HG02943 (cell line): Measurements from ENCODE around the gene LCMT1.
"Not testable (repeated sequence)": the region's sequence is repeated elsewhere in the genome, so short reads cannot be mapped to it uniquely, and the experiment has no call there.

Source experiments
- ATAC-seq: cut with Tn5 transposase; IDR thresholded peaks from one replicate; pipeline ENCODE4 v1.9.1; 2021; ENCODE audit warnings: mild to moderate bottlenecking, low read depth, moderate library complexity; ENCODE audit not compliant: unreplicated experiment

LCMT1 gene

DNA sequence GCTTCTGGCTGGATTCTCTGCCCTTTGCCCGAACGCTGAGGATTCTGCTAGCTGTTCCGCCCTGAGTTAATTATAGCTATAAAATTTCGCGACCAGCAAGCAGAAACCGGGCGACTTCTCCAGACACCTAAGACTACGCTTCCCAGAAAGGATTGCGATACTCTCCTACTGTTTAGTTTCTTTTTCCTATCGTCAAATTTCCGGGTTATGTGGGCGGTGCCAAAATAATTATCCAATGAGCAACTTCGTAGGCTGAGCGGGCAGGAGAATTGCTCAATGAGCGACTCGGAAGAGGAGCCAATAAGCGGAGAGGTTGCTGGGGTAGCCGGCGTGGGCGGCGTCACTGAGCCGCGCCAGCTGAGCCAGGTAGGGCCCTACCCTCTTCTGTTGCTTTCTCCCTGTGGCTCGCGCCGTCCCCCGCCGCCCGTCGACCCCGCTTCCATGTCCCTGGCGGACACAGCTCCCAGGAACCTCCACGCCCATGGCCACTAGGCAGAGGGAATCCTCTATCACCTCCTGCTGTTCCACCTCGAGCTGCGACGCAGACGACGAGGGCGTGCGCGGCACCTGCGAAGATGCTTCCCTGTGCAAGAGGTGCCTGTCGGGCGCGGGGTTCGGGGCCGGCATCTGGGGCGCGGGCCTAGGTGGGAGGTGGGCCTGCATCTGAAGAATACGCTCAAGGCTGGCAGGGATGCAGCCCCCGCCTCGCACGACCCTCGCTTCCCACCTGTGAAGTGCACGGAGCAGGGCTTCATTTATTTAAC, at the start of gene LCMT1:
TSS of gene LCMT1 (plus strand) at position 340 of the 764 bp plus-strand sequence. CDS start at position 482, 142 bp downstream.
- ATAC-seq, result peak; percentile 90

DNA sequence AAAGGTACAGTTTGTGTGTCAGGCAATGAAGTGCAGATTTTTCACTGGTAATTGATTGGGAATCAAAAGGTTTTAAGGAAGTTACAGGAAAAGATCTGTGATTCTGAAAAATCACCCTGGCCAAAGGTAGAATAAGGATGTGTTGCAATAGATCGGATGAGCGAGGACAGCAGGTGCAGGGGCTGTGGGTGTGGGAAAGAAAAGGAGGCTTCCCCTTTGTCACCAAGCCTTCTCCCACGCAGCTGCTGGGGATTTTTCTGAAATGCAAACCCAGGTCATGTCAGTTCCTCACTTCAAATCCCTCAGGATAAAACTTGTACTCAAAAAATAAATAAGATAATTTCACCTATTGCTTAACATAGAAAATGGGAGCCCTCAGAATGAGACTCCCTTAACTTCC, 48.4 kb upstream of the LCMT1 start:
- ATAC-seq, result no peak

- no peak for ATAC-seq
These were observed 47.7 kb upstream of the LCMT1 start for GRCh38 chr16:25063865-25064264.

DNA sequence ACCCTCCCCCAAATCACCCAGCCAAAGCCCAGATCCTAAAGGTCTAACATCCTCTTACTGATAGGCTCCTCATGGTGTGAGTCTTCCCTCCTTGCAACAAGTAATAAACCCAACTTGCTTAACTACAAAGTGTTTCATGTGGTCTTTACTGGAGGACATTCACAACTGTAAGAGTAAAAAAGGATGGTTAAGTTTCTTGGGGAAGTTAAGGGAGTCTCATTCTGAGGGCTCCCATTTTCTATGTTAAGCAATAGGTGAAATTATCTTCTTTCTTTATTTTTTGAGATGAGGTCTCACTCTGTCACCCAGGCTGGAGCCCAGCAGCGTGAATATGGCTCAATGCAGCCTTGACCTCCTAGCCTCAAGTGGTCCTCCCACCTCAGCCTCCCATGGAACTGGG, 47.3 kb upstream of the LCMT1 start:
- ATAC-seq, result not testable (repeated sequence)

DNA sequence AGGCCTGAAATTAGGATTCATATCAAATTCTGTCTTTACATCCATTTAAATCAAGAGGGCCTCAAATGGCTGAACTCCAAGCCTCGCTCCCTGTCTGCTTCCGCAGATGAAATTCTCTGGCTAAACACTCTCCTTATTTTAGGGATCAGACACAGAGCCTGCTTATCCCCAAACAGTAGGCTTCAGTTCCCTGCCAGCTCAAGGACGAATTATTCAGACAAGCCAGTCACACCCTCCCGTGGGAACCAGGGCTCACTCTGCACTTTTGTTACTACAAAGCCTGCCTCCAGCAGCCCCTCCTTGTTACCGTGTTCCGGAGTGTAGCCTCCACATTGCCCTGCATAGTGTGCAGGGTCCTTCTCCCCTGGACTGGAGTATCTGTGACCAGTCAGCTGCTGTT, 46.6 kb upstream of the LCMT1 start:
- no peak for ATAC-seq

DNA sequence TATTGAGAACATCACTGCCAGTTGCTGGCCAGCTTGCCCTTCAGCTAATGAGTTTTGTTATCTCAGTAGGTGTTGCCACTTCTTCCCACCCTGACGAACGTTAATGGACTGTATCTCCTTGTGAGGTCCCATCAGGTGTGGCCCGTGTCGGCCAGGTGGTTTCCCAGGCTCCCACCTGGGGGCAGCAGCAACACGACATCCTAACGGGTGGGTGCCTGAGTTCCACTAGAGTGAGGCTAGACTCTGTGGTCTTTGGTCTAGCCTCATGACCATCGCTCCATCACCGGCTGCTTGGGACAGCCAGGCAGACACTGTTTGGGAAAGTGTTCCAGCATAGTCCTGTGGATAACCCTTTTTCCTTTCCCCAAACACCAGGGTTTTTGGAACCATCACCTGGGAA, 45.6 kb upstream of the LCMT1 start:
- ATAC-seq, result no peak

- no peak for ATAC-seq
These were observed 45.2 kb upstream of the LCMT1 start for GRCh38 chr16:25066426-25066746.

DNA sequence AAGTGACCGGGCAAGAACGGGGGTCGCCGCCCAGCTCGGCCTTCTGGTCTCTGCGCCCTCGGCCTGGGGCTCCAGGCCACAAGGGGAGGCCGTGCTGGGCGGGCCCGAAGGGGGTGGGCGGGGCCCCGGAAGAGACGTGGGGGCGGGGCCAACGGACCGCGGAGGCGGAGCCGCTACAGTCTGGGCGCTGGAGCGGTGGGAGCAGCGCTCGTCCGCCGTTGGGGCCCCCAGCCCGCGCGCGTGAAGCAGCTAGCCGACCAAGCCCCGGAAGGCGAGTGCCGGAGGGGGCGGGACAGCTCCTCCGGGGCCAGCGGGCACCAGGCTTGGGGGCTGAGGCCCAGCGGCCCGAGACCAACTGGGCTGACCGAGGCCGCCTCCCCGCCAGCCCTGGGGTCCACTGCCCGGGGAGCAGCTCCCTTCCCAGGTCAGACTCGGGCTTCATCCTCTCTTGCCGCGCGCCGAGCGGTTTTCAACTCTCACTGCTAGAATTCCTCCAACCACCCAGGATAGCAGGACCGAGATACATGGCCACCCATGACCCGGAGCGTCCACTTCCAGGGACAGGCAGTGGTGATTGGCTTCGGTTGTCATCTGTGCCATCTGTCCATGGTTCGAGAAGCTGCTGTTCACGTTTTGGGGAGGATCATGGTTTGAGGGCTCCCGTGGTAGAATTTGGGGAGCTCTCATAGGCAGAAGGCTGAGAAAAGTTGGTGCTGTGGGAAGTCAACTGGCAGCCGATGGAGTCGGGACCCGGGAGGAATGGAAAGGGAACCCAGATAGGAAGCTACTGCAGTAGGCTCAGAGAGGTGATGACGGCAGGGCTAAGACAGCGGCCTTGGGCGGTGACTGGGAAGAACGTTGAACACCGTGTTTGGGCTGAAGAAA, 44.6 kb upstream of the LCMT1 start:
- peak; percentile 80 for ATAC-seq

- no peak for ATAC-seq
These were observed 37.7 kb upstream of the LCMT1 start for GRCh38 chr16:25073854-25074253.

GRCh38 chr16:25078386-25078978, 33.1 kb upstream of the LCMT1 start:
- no peak for ATAC-seq

- no peak for ATAC-seq
These were observed 31.7 kb upstream of the LCMT1 start for GRCh38 chr16:25079637-25080378.

- no peak for ATAC-seq
These were observed 31.0 kb upstream of the LCMT1 start for GRCh38 chr16:25080420-25081131.

DNA sequence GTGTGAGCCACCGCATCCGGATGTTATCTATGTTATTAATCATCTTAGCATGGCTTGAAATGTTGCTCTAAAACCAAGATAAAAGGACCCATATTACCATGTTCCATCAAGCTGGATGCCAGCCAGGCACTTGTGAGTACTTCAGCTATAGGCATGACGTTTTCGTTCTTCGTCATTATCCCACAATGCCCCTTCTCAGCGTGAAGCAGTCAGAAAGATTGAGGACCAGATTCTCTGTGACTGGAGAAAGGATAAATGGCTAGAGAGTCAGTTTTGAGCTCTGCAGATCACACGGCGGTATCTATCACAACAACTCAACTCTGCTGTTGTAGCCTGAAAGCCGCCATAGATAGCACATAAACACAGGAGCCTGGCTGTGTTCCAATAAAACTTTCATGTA, 29.8 kb upstream of the LCMT1 start:
- ATAC-seq, result no peak

- ATAC-seq, result no peak
These were observed 28.5 kb upstream of the LCMT1 start for GRCh38 chr16:25083065-25083464.

- no peak for ATAC-seq
These were observed 27.8 kb upstream of the LCMT1 start for GRCh38 chr16:25083701-25084100.

DNA sequence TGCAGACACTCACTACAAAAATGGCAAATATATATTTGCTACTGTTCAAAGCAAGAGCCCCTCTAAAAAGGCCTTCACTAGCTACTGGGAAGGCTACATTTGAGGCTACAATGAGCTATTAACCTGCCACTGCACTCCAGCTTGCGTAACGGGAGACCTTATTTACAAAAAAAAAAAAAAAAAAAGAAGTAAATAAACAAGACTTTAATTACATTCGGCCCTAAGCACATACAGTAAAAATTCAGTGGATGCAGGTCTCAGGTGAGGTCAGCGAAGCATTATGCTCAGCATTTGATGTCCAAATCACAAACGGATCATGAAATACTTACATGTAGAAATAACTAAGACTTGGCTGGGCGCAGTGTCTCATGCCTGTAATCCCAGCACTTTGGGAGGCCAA, 26.7 kb upstream of the LCMT1 start:
- no peak for ATAC-seq

DNA sequence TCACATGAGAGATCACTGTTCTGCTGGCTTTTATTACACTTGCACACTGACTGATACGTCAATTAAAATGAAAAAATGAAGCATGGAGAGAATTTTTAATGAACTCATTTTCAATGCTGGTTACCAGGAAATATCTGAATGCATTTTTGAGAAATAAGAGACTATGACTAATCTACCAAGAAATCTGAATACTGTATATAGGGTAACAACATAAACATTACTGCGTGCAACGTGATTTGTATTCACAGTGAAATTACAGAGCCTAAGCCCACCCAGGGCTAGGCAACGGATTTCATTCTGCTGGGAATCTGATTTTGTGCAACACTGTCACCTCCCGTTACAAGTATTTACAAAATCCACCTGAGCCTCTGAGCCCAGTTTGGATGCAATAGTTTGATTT, 23.8 kb upstream of the LCMT1 start:
- no peak for ATAC-seq

DNA sequence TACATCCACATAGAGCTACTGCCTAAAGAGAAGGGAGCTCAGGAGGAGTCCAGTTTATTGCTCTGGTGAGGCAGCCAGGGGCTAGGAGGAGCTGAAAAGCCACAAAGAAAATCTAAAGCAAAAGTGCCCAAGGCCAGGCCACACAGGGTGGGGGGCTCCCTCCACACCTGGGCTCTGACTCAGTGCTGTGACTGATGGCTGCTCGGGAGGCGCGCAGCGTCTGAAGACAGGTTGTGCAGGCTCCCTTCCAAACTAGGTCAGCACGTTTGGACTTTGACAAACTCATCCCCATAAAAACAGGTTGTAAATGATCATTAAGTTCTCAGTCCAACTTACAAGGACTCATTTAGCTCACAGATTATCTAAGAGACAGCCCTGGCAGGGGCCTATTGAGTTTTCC, 22.2 kb upstream of the LCMT1 start:
- no peak for ATAC-seq

DNA sequence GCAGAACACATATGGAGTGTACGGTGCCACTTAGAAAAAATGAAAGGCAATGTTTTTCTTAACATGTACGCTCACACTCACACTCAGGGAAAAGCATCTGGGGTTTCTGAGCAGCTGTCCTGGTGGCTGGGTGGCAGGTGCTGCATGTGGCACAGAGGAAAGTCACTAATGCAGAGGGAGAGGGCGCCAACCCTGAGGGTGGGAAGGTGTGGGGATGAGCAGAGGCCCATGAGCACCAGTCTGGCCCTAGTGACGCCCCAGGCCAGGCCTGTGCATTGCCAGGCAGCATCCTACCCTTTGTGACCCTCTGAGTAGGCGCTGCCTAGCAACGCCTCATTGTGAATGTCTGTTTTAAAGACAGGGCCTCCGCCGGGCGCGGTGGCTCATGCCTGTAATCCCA, 19.1 kb upstream of the LCMT1 start:
- no peak for ATAC-seq
